SK-N-SH (cell line): ENCODE measurements around the gene CCL17.

ENCODE experiments used
- EP300 ChIP-seq, 2 experiments: IDR thresholded peaks; 2 replicates each; pipeline versions ENCODE4 v1.4.0 to v1.6.1; 2012; ENCODE audit warnings: borderline replicate concordance in 1 of 2, low read depth in 1 of 2, low read length in 1 of 2
- MXI1 ChIP-seq: IDR thresholded peaks from 2 replicates; pipeline ENCODE4 v1.6.1; 2012; ENCODE audit warnings: mild to moderate bottlenecking, low read depth, low read length, improper control_type of control experiment
- POLR2AphosphoS5 ChIP-seq: IDR thresholded peaks from 2 replicates; pipeline ENCODE4 v1.6.1; 2012; ENCODE audit warnings: low read depth, low read length
- RAD21 ChIP-seq: IDR thresholded peaks from 2 replicates; pipeline ENCODE4 v1.6.1; 2012; ENCODE audit warnings: mild to moderate bottlenecking, low read length
- TF ChIP-seq, protein P1 (sequence below): fragments of 200-600 bp; sonication (generic); IDR thresholded peaks from 2 replicates; pipeline ENCODE4 v1.6.1; 2017; ENCODE audit warnings: antibody characterized with exemption, mild to moderate bottlenecking, moderate library complexity

DNA sequence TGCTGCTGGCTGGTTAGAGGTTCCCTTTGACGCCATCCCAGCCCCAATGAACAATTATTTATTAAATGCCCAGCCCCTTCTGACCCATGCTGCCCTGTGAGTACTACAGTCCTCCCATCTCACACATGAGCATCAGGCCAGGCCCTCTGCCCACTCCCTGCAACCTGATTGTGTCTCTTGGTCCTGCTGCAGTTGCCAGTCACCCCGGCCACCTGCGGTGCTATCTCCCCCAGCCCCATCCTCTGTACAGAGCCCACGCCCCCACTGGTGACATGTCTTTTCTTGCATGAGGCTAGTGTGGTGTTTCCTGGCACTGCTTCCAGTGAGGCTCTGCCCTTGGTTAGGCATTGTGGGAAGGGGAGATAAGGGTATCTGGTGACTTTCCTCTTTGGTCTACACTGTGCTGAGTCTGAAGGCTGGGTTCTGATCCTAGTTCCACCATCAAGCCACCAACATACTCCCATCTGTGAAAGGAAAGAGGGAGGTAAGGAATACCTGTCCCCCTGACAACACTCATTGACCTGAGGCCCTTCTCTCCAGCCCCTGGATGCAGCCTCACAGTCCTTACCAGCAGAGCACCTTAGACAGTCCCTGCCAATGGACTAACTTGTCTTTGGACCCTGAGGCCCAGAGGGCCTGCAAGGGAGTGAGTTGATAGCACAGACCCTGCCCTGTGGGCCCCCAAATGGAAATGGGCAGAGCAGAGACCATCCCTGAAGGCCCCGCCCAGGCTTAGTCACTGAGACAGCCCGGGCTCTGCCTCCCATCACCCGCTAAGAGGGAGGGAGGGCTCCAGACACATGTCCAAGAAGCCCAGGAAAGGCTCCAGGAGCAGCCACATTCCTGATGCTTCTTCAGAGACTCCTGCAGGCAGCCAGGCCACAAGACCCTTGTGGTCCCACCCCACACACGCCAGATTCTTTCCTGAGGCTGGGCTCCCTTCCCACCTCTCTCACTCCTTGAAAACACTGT is 21.0 kb upstream of the CCL17 start:
- TF ChIP-seq, protein P1, sequence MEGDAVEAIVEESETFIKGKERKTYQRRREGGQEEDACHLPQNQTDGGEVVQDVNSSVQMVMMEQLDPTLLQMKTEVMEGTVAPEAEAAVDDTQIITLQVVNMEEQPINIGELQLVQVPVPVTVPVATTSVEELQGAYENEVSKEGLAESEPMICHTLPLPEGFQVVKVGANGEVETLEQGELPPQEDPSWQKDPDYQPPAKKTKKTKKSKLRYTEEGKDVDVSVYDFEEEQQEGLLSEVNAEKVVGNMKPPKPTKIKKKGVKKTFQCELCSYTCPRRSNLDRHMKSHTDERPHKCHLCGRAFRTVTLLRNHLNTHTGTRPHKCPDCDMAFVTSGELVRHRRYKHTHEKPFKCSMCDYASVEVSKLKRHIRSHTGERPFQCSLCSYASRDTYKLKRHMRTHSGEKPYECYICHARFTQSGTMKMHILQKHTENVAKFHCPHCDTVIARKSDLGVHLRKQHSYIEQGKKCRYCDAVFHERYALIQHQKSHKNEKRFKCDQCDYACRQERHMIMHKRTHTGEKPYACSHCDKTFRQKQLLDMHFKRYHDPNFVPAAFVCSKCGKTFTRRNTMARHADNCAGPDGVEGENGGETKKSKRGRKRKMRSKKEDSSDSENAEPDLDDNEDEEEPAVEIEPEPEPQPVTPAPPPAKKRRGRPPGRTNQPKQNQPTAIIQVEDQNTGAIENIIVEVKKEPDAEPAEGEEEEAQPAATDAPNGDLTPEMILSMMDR: no peak
- TF ChIP-seq POLR2AphosphoS5 (peak; percentile 25; the same call in 1 of the 2 replicates), RAD21 (no peak), EP300 (IDR thresholded peaks at IDR 0.05; ENCODE audit: borderline replicate concordance in 1 of 2, low read depth in 1 of 2, low read length in 1 of 2) (no peak), MXI1 (no peak)
